Stimulated activated CD8-positive, alpha-beta memory T cell treated with anti-CD3 and anti-CD28 coated beads, Interleukin-4, amount 100 ng/mL, for 24 hours (primary cell): ENCODE measurements around the gene HEXD.
"Not testable (repeated sequence)": the region's sequence is repeated elsewhere in the genome, so short reads cannot be mapped to it uniquely, and the experiment has no call there.

ENCODE experiments used
- DNase-seq: peaks from one replicate; pipeline ENCODE4 v3.0.0-alpha.2; 2020; ENCODE audit warnings: low read depth

Gene HEXD

GRCh38 chr17:82382220-82382932 lies 35.8 kb upstream of the HEXD start:
- DNase-seq: not testable (repeated sequence)

GRCh38 chr17:82382933-82383255 lies 35.3 kb upstream of the HEXD start:
- DNase-seq: no peak

DNA sequence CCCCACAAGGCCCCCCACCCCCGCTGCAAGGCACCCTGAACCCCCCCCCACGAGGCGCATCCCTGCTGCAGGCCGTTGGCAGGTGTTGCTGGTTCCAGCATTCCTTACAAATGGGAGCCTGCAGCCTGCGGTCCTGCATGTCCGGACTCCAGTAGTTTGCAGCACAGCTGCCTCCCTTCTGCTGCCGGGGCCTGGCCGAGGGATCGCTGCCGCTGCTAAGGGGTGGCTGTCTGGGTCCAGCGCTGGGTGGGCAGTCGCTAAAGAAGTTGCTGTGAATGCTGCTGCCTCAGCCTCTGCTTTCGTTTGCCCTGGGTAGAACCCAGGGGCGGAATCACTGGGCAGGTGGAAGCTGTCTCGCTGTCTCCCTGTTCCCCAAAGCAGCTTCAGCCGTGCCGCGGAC lies 34.7 kb upstream of the HEXD start:
- DNase-seq: no peak

DNA sequence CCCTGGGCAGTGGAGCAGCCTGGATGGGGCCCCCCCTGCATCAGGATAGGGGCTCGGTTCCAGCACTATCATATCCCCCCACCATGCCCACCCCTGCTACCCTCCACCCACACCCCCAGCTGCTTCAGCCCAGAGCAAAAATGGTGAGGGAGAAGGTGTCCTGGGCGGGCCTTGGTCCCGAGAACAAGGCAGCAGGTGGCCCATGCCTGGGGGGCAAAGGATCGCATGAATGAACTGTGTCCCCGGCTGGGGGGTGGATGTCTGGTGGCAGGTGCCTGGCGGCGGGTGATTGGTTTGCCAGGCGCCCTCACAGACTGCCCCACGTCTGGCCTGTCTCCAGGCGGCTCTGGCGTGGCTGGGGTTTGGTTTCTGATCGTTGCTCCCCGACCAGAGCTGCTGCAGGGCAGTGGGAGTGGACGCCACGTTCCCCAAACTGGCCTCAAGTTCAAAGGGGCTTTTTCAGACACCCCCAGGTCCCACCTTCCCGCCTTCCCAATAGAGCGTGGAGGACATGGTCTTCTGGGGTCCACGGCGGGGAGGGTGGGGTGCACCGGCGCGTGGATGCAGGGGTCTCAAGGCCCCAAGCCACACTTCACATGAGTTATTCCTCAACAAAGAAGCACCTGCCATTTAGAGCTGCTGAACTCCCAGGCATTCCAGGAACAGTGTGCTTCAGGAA lies 34.0 kb upstream of the HEXD start:
- no peak for DNase-seq

- no peak for DNase-seq
Observed at GRCh38 chr17:82384730-82385481, 33.2 kb upstream of the HEXD start.

GRCh38 chr17:82385559-82386254 lies 32.4 kb upstream of the HEXD start:
- DNase-seq: no peak

DNA sequence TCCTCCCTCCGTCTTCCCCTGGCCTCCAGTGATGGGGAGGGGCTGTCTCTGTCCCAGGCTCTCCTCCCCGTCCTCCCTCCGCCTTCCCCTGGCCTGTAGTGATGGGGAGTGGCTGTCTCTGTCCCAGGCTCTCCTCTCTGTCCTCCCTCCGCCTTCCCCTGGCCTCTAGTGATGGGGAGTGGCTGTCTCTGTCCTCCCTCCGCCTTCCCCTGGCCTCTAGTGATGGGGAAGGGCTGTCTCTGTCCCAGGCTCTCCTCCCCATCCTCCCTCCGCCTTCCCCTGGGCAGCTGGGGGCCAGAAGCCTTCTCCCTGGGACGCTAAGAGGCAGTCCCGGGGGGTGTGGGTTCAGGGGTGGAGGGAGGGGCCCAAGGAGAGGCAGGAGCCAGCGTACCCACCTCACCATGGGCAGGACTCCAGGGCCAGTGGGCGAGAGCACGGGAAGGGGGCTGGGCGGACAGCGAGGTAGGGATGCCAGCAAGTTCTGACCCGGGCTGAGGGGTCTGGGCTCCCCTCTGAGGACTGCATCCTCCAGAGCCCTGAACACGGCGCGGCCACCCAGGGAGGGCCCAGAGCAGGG lies 31.8 kb upstream of the HEXD start:
- no peak for DNase-seq

- DNase-seq: no peak
Observed at GRCh38 chr17:82386881-82387704, 31.1 kb upstream of the HEXD start.

DNA sequence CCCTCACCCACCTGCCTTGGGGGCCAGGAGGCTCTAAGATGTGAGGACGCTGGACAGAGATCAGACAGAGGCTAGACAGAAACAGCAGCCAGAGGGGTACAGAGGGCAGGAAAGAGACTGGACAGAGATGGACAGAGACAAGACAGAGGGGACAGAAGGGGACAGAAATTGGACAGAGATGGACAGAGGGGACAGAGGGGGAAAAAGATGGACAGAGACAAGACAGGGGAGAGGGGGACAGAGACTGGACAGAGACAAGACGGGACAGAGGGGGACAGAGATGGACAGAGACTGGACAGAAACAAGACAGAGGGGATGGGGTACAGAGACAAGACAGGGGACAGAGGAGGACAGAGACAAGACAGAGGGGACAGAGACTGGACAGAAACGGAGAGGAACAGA lies 30.4 kb upstream of the HEXD start:
- DNase-seq: no peak

DNA sequence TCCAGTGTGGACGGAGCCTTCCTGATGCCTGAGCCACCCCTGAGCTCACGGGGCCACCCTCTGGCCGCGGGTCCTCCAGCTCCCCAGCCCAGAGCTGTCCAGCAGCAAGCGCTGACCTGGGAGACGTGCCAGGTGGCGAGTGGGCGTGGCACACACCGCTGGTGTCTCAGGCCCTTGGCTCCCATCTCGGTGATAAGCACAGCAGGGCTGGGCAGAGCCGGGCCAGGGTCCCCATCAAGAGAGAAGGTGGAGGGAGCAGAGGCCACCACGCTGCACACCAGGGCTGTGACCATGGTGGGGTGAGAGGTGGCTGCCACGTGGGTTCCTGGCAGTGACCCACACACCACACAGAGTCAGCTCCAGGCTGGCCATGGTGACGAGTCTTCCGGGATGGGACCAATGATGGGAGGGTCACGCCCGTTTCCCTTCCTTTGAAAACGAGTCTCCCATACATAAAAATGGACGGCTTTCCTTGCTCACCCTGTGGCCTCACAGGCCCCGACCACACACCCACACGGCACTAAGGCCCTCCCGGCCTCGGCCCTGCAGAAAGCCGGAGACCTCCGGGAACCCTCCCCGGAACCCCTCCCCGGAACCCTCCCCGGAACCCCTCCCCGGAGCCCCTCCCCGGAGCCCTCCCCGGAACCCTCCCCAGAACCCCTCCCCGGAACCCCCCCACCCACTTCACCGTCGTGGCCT lies 29.8 kb upstream of the HEXD start:
- no peak for DNase-seq

GRCh38 chr17:82388922-82389283 lies 29.2 kb upstream of the HEXD start:
- no peak for DNase-seq

DNA sequence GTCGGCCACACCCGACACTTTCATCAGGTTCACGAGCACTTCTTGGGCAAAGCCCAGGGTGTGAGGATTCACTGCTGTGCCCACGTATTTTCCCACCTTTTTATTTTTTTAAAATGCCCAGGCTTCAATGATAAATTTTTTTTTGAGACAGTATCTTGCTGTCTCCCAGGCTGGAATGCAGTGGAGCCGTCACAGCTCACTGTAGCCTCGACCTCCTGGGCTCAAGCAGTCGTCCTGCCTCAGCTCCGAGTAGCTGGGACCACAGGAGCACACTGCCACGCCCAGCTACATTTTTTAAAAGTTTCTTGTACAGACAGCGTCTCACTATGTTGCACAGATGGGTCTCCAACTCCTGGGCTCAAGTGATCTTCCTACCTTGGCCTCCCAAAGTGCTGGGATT lies 28.8 kb upstream of the HEXD start:
- DNase-seq: no peak

GRCh38 chr17:82390015-82390859 lies 27.9 kb upstream of the HEXD start:
- no peak for DNase-seq

- no peak for DNase-seq
Observed at GRCh38 chr17:82390860-82391435, 27.2 kb upstream of the HEXD start.

DNA sequence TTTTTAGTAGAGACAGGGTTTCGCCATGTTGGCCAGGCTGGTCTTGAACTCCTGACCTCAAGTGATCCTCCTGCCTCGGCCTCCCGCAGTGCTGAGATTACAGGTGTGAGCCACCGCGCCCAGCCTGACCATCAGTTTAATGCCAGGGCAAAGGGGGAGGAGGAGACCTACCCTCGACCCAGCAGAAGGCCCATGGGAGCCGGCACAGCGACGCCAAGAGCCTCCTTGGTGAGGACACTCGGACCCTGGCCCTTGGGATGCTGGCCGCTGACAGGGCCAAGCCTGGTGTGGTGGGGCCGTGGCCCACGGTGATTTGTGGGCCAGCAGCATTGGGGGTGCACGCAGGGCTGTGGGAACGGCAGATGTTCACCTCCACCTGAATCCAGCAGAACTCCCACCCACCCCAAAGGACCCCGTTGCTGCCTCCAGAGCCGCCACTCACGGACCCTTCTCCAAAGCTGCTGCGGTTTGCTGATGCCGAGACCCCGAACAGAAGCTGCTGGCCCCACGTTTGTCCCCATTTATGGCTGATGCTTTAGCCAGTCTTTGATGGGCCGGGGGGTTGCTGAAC lies 26.6 kb upstream of the HEXD start:
- DNase-seq: no peak

GRCh38 chr17:82392209-82392920 lies 25.8 kb upstream of the HEXD start:
- no peak for DNase-seq

- DNase-seq: no peak
Observed at GRCh38 chr17:82392941-82393340, 25.2 kb upstream of the HEXD start.

DNA sequence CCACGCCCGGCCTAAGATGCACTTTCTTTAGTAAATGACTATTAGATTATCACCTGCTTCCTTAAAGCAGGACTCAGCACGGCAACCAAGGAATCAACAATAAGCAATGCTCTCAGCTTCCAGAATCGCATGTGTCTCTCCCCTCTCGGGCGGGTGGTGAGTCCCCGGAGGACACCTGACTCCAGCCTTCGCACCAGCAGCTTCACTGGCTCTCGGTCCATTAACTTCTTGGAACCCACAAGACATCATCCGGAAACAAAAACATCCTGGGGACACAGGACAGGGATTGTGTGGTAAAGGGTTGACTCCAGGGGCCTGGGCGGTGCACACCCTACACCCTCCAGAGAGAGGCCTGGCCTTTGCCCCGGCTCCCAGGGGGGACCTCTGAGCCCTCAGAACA lies 23.9 kb upstream of the HEXD start:
- no peak for DNase-seq
